Ureter (tissue), 1 donor: ENCODE data around the gene CCDC187. TPM values are rescaled to one million over a fixed set of nuclear protein-coding genes. Genes with fewer than 3 reads are reported as not detected.
A peak's percentile ranks its signal among the peaks of the same experiment; 100 is the strongest.
"Not testable (repeated sequence)": the region's sequence is repeated elsewhere in the genome, so short reads cannot be mapped to it uniquely, and the experiment has no call there.

Experiments
- DNase-seq: peaks from one replicate; pipeline ENCODE4 v3.0.0-alpha.2; 2020; ENCODE audit warnings: low spot score
- total RNA-seq: library from RNA; stranded (reverse); gene quantifications from one replicate; pipeline ENCODE4 v1.2.4, GENCODE V29; 2023
- donor health status: DM: yes; HTN: yes; CAD: no.

Gene CCDC187
- total RNA-seq, 1 donor from 2014 or later, result 9.0 TPM

DNA sequence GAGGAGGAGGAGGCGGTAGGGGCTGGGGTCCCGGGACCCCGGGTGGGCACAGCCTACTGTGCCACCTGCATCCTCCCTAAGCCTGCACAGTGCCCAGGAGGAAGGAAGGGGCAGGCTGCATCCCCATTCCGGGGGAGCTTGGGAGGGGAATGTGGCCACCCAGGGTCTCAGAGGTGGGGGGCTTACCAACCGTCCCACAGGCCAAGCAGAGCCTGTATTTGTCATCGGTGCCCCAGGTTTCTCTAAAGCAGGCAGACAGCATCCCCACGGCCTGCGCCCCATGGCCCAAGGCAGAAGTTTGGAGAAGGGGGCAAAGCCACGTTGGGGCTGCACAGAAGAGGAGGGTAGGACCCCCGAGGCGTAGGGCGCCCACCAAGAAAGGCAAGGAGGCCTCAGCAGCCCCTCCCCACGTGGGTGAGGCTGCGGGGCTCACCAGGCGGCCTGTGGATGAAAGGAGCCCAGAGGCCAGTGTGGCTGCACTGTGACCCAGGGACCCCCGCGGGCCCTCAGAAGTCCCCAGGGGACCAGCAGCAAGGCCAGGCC, 22.9 kb upstream of the CCDC187 start:
- no peak for DNase-seq

DNA sequence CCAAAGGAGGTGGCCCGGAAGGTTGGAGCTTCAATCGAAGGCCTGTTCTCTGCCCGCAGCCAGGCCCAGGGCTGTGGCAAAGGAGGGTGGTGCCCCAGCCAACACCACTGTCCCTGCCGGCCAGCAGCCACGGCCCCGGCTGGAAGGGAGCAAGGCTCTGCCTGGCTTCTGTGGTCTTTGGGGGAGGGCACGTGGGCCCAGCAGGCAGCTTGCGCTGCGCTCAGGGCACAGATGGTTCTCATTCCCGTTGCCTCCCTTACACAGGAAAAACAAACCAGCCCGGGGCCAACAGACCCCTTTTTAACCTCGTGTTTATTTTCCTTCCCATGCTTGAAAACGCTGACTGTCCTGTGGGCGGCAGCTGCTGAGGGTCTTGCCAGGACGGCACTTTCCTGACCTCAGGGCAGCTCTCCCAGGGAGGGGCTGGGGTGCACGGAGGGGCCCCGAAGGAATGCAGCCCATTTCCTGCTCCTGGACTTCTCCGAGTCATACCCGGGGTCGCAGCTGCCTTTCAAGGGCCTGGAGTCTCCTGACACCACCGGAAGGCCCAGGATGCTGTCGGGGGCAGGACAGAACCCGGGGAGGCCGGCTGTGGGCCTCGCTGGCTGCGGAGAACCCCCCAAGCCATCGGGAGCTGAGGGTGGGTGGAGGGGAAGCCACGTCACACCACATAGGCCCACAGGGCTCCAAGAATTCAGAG, 22.3 kb upstream of the CCDC187 start:
- no peak for DNase-seq

DNA sequence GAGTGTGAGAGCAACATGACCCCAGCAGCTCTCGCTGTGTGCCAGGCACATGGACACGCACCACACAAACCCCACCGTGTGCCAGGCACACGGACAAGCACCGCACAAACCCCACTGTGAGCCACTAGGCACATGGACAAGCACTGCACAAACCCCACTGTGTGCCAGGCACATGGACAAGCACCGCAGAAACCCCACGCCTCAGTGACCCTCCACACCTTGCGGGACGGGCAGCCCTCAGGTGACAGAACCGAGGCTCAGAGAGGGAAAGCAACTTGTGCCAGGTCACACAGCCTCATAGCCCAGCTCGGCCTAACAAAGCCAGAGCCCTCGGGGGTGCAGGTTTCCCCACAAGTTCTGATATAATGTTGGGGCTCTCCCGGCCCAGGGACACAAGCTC, 21.5 kb upstream of the CCDC187 start:
- no peak for DNase-seq

DNA sequence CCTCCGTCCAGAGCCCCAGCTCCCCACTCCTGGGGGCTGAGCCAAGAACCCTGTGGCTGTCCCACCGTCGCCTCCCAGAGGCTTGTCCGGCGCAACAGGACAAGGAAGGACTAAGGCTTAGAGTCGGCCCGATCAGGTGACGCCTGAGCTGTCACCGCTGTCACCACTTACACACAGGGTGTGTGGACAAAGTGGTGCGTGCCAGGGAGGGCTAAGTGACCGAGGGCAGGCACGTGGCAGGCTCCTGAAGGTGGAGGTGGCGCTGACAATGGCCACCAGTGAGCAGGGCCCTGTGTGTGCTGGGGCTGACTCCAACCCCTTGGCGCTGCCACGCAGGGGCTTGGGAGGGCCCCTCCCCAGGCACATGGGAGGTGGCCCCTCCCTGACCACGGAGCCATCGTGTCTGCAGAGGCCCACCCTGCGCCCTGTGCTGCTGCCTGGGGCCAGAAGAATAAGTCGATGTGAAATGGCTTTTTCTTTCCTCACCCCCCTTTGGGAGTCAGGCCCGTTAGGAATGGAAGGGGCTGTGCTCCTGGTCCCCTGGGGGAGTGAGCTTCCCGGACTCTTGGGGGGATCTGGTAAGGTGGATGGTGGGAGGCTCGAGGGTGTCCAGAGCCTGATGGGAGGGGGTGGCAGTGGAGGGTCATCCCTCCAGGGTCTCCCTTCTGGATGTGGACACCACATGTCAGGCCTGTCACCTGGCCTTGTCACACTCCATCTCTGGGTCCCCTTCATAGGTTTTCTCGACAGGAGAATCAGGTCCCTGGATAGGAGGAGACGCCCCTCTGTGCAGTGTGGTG, 20.8 kb upstream of the CCDC187 start:
- no peak for DNase-seq

DNA sequence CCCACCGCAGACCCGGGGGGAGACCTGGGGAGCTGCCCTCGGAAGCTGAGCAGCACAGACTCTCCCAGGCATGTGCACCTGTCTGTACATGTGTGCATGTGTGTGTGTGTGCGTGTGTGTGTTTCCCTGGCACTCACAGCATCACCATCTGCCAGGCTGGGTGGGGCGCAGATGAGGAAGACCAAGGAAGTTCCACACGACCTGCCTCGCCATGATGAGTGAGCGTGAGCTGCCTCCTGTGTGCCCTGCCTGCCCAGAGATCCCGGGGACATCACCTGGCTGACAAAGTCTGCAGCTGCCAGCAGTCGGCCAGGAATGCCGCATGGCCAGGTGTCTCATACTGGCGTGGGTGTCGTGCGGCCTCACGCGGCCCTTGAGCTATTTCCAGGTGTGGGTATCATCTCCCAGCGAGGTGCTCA, 19.5 kb upstream of the CCDC187 start:
- no peak for DNase-seq

DNA sequence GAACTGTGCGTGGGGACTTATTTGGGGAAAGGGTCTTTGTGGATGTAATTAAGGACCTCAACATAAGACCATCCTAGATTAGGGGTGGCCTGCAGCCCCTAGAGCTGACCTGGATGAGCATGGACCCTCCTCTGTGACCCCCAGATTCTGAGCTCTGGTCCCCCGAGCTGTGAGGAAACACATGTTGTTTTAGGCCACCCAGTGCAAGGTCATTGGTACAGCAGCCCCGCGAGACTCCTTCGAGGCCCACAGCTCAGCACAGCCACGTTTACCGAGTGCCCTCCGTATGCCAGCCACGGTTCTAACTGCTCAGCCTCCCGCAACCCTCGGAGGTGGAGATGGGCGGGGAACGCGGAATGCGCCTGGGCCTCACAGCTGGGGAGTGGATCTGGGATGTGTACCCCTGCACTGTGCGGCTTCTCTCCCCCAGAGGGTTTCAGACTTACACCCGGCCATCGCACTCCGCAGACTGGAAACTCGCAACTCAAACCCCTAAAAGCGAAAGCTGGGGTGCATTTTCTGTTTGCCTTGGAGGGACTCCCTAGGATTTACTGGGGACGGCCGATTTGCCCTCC, 18.9 kb upstream of the CCDC187 start:
- DNase-seq, result no peak

DNA sequence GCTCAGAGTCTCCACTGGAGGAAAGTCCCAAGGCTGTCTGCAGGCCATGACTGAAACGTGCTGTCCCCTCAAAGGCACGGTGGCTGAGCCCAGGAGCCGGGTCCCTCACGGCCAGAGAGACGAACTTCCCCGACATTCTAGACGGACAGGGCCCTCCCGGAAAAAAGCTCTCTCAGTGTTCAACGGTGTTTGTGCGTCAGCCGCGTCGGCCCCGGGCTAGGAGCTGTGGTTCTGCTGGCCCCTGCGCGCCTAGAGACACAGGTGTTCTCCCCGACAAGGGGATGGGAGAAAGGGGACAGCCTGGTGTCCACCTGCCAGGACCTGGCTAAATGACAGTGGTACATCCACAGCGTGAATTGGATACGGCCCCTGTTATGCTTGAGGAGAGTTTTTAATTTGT, 17.7 kb upstream of the CCDC187 start:
- DNase-seq, result no peak

DNA sequence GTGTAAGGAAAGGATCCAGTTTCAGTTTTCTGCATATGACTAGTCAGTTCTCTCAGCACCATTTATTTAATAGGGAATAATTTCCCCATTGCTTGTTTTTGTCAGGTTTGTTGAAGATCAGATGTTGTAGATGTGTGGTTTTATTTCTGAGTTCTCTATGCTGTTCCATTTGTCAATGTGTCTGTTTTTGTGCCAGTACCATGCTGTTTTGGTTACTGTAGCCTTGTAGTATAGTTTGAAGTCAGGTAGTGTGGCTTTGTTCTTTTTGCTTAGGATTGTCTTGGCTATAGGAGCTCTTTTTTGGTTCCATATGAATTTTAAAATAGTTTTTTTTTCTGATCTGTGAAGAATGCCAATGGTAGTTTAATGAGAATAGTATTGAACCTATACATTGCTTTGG, 17.1 kb upstream of the CCDC187 start:
- not testable (repeated sequence) for DNase-seq

DNA sequence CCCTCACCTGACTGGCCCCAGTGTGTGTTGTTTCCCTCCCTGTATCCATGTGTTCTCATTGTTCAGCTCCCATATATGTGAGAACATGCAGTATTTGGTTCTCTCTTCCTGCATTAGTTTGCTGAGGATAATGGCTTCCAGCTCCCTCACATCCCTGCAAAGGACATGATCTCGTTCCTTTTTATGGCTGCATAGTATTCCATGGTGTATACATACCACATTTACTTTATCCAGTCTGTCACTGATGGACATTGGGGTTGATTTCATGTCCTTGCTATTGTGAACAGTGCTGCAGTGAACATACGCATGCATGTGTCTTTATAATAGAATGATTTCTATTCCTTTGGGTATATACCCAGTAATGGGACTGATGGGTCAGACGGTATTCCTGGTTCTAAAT, 16.1 kb upstream of the CCDC187 start:
- not testable (repeated sequence) for DNase-seq

DNA sequence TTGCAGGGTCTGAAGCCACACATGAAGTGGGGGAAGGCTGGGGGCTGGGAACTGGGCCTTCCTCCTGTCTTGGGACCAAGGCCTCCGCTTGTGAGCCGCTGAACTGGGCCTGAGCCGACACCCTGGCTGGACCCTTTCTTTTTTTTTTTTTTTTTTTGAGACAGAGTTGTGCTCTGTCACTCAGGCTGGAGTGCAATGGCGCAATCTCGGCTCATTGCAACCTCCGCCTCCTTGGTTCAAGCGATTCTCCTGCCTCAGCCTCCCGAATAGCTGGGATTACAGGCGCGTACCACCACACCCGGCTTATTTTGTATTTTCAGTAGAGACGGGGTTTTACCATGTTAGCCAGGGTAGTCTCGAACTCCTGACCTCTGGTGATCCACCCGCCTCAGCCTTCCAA, 15.3 kb upstream of the CCDC187 start:
- DNase-seq, result not testable (repeated sequence)

DNA sequence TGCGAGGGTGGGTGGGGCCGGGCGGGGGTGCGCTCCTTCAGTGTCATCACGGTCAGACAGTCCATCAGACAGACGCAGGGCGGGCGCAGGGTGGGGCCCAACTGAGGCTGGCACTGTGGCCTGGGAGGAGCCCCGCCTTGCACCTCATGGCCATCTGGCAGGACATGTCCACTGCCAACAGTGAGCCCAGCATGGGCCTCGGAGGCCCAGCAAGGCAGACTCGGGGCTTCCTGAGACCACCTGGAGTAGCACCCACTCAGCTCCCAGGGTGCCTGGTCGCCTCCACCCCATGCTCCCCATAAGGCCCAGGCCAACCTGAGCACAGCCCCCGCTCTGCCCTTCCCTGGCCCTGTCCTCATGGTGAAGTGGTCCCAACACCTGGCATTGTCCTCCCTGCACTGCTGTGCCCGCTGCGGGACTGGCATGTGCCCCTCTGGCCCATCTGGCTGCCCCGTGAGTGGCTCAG, 14.9 kb upstream of the CCDC187 start:
- DNase-seq, result no peak

DNA sequence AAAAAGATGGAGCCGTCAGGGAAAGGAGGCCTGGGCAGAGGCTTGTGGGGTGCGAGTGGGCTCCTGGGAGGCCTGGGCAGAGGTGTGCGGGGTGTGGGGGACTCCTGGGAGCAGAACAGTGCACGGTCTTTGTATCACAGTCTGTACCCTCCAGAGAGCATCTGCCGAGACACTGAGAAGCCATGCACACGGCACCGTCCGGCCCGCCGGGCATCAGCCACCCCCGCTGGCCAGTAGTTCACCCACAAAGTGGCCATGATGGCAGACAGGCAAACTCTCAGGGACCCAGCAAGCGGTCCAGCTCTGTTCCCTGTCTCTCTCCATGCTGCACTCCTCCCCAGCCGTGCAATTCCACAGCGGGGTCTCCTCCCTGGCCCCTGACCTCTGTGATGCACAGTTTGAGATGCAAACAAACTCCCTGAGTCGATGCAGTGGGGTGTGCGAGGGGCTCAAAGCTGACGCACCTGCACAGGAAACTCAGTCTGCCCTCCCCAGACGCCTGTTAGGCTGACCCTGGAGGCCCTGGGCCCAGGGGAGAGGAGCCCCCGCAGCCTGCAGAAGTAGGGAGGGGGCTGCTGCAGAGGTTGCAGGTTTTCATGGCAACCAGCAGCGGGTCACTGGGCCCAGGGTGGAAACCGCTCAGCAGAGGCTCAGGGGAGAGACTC, 14.3 kb upstream of the CCDC187 start:
- DNase-seq, result no peak

DNA sequence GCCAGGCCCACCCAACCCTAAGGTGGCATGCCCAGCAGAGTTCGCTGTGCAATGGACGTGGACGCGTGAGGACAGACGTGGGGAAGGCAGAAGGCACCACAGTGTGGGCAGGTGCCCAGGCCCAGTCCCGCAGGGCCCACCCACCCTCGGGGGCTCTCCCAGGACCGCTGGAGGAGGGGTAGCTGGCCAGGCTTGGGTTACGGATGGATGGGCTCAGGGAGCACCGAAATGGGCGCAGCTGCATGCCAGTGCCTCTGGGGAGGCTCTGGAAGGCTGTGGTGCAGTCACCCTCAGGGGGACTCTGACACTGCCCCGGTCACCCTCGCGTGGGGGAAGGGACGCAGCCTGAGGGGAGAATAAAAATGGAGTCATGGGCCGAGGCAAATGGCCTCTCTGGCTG, 13.8 kb upstream of the CCDC187 start:
- DNase-seq, result no peak

DNA sequence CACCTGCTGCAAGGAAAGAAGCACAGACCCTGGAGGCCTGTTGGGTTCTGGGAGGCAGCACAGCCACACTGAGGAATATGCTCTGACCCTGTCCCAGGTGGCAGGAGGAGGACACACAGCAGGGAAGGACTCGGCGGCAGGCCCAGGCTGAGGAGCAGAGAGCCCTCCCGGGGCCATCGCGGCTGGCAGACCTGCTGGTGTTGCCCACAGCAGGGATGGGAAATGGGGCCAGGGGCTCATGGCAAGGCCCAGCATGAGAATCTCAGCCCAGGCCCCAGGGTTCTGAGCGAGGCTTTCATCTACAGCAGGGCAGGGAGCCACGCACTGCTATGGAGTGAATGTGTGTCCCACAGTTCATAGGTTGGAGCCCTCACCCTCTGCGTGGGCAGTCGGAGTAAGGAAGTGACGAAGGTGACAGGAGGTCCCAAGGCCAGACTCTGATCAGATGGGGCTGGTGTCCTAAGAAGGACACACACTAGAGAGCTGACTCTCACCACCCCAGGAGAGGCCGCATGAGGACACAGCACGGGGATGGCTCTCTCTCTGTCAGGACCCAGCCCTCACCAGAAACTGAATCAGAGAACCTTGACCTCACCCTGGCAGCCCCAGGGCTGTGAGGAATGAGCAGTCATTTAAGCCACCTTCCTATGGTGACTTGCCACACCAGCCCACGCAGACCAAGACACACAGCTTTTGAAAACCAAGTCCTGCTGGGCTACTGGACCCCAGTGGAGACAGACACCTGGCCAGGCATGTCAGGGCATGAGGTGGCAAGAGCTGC, 13.2 kb upstream of the CCDC187 start:
- no peak for DNase-seq

DNA sequence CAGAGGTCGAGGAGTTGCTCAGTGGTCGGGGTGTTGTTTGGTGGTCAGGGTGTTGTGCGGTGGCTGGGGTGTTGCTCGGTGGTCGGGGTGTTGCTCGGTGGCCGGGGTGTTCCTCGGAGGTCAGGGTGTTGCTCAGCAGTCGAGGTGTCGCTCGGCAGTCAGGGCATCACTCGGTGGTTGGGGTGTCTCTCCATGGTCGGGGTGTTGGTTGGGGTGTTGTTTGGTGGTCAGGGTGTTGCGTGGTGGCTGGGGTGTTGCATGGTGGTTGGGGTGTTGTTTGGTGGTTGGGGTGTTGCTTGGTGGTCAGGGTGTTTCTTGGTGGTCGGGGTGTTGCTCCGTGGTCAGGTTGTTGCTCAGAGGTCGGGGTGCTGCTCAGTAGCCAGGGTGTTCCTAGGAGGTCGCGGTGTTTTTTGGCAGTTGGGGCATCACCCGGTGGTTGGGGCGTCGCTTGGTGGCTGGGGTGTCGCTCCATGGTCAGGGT, 12.4 kb upstream of the CCDC187 start:
- DNase-seq, result no peak

DNA sequence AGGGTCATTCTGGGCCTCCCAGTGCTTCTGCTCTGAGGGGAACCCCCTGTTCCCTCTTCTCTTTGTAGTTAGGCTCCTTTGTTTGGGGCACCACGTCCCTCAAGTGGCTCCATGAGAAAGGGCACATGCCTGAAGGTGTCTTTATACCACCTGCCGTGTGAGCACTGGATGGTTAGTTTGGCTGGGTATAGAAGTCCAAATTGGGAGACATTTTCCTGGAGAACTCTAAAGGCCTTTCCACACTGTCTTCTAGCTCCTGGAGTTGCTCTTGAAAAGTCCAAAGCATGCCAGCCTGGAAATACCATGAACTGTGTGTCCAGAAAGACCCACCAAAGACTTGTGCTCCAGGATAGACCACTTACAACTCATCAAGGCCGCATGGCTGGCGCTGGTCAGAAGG, 11.1 kb upstream of the CCDC187 start:
- no peak for DNase-seq

DNA sequence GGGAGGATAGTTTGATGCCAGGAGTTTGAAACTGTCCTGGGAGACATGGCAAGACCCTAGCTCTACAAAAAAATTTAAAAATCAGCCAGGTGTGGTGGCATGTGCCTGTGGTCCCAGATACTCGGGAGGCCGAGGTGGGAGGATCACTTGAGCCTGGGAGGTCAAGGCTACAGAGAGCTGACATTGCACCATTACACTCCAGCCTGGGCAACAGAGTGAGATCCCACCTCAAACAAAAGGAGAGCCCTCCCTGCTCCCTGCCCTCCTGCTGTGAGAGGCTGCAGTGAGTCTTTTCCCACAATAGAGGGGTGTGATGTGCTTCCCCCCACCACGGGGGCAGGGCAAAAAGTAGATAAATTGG, 10.1 kb upstream of the CCDC187 start:
- no peak for DNase-seq

DNA sequence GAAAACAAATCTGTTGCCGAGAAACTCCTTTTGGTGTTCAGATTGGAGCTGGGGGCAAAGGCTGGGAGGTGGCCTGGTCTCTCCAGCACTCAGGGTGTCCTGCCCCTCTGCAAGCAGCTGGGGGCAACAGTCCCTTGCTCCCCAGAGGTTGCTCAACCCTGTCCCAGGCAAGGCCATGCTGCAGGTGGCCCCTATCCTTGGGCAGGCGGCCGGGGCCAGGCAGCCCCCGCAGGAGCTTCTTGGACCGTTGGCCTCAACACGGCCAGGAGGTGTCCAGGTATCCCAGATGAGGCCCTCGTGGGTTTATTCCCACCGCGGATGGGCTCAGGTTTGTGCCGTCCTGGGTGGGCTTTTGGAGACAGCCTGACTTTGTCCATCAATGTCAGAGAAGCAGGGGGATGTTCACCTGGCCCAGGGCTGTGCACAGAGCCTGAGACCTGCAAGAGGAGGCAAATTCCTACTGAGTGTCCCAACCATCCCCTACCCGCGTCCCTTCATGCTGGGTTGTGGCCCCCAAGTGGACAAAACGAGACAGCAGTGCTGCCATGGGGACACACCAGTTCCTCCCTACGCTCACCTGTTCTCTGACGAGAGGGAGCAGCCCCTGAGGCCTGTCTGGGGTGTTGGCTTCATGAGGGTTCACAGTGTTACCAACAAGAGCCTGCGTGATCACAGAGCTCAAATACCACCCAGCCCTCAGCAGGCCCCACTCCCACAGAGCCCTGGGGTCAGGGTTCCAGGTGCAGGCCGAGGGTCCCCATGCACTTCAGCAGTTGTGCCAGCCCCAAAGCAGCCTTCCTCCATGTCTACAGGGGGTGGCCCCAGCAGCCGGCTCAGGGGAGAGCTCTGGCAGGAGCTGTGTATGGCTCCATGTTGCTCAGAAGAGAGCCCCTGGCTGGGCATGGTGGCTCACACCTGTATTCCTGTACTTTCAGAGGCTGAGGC, 9.5 kb upstream of the CCDC187 start:
- DNase-seq, result no peak

DNA sequence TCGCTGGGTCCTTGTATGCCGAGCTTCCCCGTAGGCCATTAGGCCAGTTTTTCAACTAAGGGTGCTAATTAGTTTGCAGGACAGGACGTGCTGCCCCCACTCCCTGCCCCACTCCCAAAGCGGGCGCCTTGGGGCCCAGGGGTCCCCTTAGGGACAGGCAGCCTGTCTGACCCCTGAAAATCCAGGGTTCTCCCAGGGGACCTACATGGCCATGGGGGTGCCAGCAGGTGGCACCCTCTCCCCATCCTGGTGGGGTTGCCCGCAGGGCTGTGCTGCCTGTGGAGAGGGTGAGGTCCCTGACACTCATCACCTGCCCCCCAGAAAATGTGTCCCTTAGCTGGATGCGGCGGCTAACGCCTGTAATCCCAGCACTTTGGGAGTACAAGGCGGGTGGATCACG, 8.5 kb upstream of the CCDC187 start:
- peak; percentile 53 for DNase-seq

DNA sequence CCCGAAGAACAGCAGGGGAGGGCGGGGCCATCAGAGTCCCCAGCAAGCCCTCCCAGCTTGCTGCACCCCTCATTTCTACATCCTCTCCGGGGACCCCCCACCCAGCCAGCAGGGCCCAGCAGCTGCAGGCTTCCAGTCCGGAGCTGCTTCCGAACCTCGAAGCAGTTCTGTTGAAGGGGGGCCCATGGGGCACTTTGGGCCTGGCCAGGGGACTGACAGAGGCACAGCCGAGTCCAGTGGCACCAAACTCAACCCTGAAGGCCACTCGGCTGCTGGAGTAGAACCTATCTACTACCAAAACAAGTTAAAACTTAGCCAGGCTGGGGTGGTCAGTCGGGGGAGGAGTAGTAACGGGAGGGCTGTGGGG, 8.1 kb upstream of the CCDC187 start:
- DNase-seq, result no peak
